Ascending aorta (tissue), 2 donors: ENCODE results near the gene ZBTB7A. TPM values are rescaled to one million over a fixed set of nuclear protein-coding genes. Genes with fewer than 3 reads are reported as not detected.

Experiments
- DNase-seq, 2 donors: peaks; one replicate each; pipeline ENCODE4 v3.0.0-alpha.2; 2019; ENCODE audit warnings: low spot score in 2 of 2
- H3K27ac ChIP-seq, 2 donors: fragments of 200-600 bp; sonication (generic); one replicate each; pipeline ENCODE4 v1.5.1; 2016 to 2017; ENCODE audit warnings: mild to moderate bottlenecking in 1 of 2
- H3K27me3 ChIP-seq: fragments of 200-600 bp; sonication (generic); one replicate; pipeline ENCODE4 v1.5.1; 2017
- H3K36me3 ChIP-seq, 2 donors: fragments of 200-600 bp; sonication (generic); one replicate each; pipeline ENCODE4 v1.5.1; 2016
- H3K4me1 ChIP-seq, 2 donors: fragments of 200-600 bp; sonication (generic); one replicate each; pipeline ENCODE4 v1.5.1; 2016 to 2017; ENCODE audit warnings: mild to moderate bottlenecking in 1 of 2
- H3K4me3 ChIP-seq, 2 donors: fragments of 200-600 bp; sonication (generic); one replicate each; pipeline ENCODE4 v1.5.1; 2016 to 2017; ENCODE audit warnings: mild to moderate bottlenecking in 1 of 2
- H3K9me3 ChIP-seq, 2 donors: fragments of 200-600 bp; sonication (generic); one replicate each; pipeline ENCODE4 v1.5.1; 2016
- intact Hi-C: fragments of 100-400 bp; cut with DNase I; formaldehyde crosslinking; loops from one replicate; pipeline ENCODE4 v1.15.1; 2023
- total RNA-seq: library from RNA; depleted of rRNA; stranded (reverse); fragments of >200 nt; gene quantifications from one replicate; pipeline ENCODE4 v1.1.0, GENCODE V29; 2016
- TF ChIP-seq, protein P1 (sequence below), 3 experiments: fragments of 200-600 bp in 2 of 3; fragments of 450-650 bp in 1 of 3; sonication (generic) in 2 of 3; IDR thresholded peaks; one replicate each; pipeline ENCODE4 v1.5.1; 2016 to 2019; ENCODE audit warnings: antibody characterized with exemption in 3 of 3, mild to moderate bottlenecking in 1 of 3, moderate library complexity in 1 of 3

Gene ZBTB7A
- total RNA-seq, 1 donor from 2014 or later = 76.4 TPM

DNA sequence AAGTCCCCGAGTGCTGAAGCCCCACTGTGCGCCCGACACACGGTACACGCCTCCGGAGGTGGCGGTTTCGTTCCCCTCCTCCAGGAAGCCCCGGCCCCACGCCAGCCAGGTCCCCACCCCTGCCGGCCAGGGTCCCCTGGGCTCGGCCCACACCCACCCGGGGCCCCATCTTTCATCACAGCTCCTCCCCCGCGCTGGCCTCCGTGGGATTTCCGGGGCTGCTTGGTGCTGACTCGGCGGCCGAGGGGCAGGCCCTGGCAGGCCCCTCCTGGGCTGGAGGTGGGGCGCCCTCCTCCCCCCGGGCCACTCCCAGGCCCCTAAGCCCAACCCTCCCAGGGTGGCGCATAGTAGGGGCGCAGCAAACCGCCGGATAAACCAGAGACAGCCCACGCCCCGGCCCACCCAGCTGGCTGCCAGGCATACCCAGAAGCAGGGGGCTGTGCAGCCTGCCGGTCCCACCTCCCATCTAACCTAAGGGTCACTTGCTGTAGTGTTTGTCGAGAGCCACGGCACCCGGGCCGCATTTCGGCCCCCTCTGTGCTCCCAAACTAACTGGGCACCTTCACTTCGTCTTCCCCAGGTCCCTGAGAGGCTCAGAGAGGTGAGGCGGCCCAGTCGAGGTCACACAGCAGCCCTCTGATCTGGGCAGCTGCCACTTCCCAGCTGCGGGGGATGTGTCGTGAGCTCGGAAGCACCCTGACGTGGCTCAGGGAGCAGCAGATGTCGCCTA, 6.6 kb downstream of the ZBTB7A start:
- H3K36me3 ChIP-seq = peaks cover 2 to 3% of the 10 kb centered on the region in 2 donors
- TF ChIP-seq, protein P1, sequence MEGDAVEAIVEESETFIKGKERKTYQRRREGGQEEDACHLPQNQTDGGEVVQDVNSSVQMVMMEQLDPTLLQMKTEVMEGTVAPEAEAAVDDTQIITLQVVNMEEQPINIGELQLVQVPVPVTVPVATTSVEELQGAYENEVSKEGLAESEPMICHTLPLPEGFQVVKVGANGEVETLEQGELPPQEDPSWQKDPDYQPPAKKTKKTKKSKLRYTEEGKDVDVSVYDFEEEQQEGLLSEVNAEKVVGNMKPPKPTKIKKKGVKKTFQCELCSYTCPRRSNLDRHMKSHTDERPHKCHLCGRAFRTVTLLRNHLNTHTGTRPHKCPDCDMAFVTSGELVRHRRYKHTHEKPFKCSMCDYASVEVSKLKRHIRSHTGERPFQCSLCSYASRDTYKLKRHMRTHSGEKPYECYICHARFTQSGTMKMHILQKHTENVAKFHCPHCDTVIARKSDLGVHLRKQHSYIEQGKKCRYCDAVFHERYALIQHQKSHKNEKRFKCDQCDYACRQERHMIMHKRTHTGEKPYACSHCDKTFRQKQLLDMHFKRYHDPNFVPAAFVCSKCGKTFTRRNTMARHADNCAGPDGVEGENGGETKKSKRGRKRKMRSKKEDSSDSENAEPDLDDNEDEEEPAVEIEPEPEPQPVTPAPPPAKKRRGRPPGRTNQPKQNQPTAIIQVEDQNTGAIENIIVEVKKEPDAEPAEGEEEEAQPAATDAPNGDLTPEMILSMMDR (IDR thresholded peaks at IDR 0.05) = no peak
- intact Hi-C loops = no loop called here
- H3K4me3 ChIP-seq = peak overlapping the region; percentile 45 to 57
- peak overlapping the region; percentile 90 to 94 for H3K27ac ChIP-seq
- no peak for DNase-seq
- H3K9me3 ChIP-seq = no peaks in the 10 kb centered on the region
- peaks cover 46 to 62% of the 10 kb centered on the region in 2 donors for H3K4me1 ChIP-seq
- H3K27me3 ChIP-seq = no peaks in the 10 kb centered on the region

DNA sequence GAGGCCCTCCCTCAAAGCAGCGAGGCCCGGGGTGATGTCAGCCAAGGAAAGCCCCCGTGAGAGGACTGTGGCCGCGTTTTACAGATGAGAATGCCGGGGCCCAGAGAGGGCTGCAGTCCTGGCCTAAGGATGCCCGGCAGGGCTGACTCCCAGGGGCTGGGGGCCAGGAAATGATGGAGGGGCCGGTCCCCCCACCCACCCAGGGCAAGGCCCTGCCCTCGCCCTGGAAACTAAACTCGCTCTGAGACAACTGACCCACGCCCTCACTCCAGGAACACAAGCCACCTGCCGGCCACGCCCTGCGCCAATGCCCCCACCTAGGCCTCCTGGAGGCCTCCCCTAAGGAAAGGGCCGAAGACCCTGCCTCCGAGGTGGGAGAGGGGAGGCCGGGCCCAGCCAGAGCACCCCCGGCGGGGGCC, 7.2 kb downstream of the ZBTB7A start:
- Histone ChIP-seq H3K4me3 (peak overlapping the region; percentile 45 to 57), H3K4me1 (peaks cover 46 to 62% of the 10 kb centered on the region in 2 donors), H3K27me3 (no peaks in the 10 kb centered on the region), H3K9me3 (no peaks in the 10 kb centered on the region), H3K27ac (peak overlapping the region; percentile 90 to 94), H3K36me3 (peaks cover 8 to 9% of the 10 kb centered on the region in 2 donors)
- DNase-seq = no peak
- TF ChIP-seq, protein P1 (IDR thresholded peaks at IDR 0.05) = no peak
- intact Hi-C loops = no loop called here

DNA sequence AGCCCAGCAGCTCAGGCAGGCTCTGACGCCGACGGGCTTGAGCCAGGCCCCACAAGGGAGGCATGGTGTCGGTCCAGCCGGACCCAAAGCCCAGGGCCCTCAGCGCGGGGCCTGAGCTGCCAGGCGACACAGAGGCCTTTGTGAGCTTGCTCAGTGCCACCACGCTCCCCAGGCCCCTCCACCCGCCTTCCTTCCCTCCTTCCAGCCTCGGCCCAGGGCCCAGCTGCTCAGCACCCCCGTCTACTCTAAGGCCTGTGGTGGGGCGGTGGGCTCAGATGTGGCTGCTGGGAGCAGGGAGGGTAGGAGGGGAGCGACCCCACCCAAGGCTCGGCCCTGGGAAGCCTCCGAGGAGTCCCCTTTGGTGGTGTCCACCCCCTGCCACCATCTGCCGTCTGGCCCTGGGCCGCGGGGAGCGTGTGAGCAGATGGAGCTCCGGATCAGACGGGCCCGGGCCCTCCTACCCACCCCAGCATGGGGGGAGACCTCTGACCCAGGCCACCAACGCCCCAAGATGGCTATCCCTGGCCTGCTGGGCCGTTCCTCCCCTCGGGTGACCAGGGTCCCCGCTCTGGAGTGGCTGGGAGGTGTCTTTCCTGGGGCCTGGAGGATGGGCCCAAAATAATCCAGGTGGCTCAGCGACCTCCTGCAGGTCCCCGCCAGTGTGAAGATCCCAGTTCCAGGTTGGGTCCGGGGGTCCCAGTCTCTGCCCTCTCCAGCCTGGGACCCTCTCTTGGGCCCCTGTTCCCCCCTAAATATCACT, 7.8 kb downstream of the ZBTB7A start:
- TF ChIP-seq, protein P1 (IDR thresholded peaks at IDR 0.05) = no peak
- peaks cover 46 to 59% of the 10 kb centered on the region in 2 donors for H3K4me1 ChIP-seq

DNA sequence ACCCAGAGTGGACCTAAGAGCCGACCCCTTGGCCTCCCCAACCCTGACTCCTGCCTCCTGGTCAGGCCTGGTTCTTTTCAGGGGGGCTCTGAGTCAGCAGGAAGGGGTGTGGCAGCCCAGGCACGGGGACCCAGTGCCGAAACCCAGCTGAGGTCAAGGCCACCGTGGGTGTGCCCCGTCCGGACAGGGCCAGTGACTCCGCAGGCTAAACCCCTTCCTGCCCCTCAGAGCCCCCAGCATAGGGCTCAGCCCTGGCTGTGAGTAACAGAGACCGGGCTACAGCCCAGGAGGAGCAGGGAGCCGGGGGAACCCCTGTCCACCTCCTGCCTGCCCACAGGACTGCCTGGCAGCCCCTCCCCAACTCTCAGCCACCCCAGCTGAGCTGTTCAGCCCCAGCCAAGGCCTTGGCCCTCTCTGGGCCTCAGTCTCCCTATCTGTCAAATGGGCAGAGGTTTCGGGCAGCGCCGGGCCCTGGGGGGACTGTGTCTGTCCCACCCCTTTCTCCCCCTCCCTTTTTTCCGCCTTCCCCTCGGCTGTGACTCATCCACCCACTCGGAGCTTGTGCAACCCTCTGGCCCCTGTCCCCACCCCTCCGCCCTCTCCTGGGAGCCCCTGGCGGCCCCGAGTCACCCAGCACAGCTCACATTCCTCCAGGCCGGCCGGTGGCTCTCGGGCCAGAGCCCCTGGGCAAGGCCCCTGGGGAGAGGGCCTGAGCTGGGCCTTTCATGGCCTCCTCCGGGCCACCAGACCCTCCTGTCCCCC, 8.6 kb downstream of the ZBTB7A start:
- Histone ChIP-seq H3K36me3 (peaks cover 22 to 23% of the 10 kb centered on the region in 2 donors), H3K4me3 (peak overlapping the region; percentile 45 to 57), H3K4me1 (peaks cover 41 to 56% of the 10 kb centered on the region in 2 donors), H3K9me3 (no peaks in the 10 kb centered on the region), H3K27me3 (no peaks in the 10 kb centered on the region), H3K27ac (peak overlapping the region; percentile 90 to 94)
- intact Hi-C loops = no loop called here
- TF ChIP-seq, protein P1 (IDR thresholded peaks at IDR 0.05) = peak in 2 of 3 experiments; percentile 11 to 14
- DNase-seq = peak; percentile 71 to 95

More for the DNA sequence above, 7.8 kb downstream of the ZBTB7A start:
- H3K36me3 ChIP-seq = peaks cover 14 to 15% of the 10 kb centered on the region in 2 donors
- H3K27me3 ChIP-seq = no peaks in the 10 kb centered on the region
- no peak for DNase-seq
- peak overlapping the region; percentile 45 to 57 for H3K4me3 ChIP-seq
- intact Hi-C loops = no loop called here
- peak overlapping the region; percentile 90 to 94 for H3K27ac ChIP-seq
- no peaks in the 10 kb centered on the region for H3K9me3 ChIP-seq

DNA sequence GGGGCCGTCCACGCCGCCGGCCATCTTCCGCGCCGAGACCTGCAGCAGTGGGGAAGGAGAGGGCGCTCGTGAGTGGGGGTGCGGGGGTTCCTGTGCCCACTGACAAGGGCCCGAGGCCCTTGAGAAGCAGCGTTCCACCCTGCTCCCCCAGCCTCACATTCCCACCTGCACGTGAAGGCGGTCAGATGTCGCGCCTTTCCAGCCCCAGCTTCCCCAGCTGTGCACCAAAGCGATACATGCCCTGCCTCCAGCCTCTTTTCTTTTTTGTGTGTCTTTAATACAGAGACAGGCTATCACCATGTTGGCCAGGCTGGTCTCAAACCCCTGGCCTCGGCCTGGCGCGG, 11.5 kb downstream of the ZBTB7A start:
- Histone ChIP-seq H3K36me3 (peaks cover 34 to 40% of the 10 kb centered on the region in 2 donors), H3K4me1 (peaks cover 22 to 41% of the 10 kb centered on the region in 2 donors), H3K27me3 (no peaks in the 10 kb centered on the region), H3K4me3 (no peak overlapping the region), H3K9me3 (no peaks in the 10 kb centered on the region), H3K27ac (no peak overlapping the region)
- intact Hi-C loops = no loop called here
- DNase-seq = no peak
- TF ChIP-seq, protein P1 (IDR thresholded peaks at IDR 0.05) = no peak
